Fibroblast of lung (primary cell): Measurements from ENCODE around the gene ZGRF1. TPM values are rescaled to one million over a fixed set of nuclear protein-coding genes. Genes with fewer than 3 reads are reported as not detected.

Experiments used
- DNase-seq, 2 donors: peaks; one replicate each; pipeline versions ENCODE4 v3.0.0 to v3.0.0-alpha.2; 2010; ENCODE audit warnings: low read depth in 2 of 2
- H2AFZ ChIP-seq: 2 replicates; pipeline ENCODE4 v1.5.1; 2012; ENCODE audit warnings: low read length, control low read depth, inconsistent platforms
- H3K27ac ChIP-seq: 2 replicates; pipeline ENCODE4 v1.5.1; 2011; ENCODE audit warnings: low read length, control low read depth; ENCODE audit not compliant: insufficient read depth
- H3K27me3 ChIP-seq: 2 replicates; pipeline ENCODE4 v1.5.1; 2011; ENCODE audit warnings: mild to moderate bottlenecking, low read length; ENCODE audit not compliant: control insufficient read depth, insufficient read depth
- H3K36me3 ChIP-seq: 2 replicates; pipeline ENCODE4 v1.5.1; 2011; ENCODE audit warnings: low read length; ENCODE audit not compliant: control insufficient read depth, insufficient read depth
- H3K4me1 ChIP-seq: 2 replicates; pipeline ENCODE4 v1.5.1; 2011; ENCODE audit warnings: low read length; ENCODE audit not compliant: control insufficient read depth, insufficient read depth; ENCODE audit errors: extremely low read depth
- H3K4me2 ChIP-seq: 2 replicates; pipeline ENCODE4 v1.5.1; 2011; ENCODE audit warnings: low read length, control low read depth; ENCODE audit not compliant: insufficient read depth; ENCODE audit errors: extremely low read depth
- H3K4me3 ChIP-seq, 4 experiments: fragments of 200-600 bp in 1 of 4; sonication (generic) in 1 of 4; replicated peaks in 1 of 4; 2 replicates each; pipeline ENCODE4 v1.5.1; 2011 to 2016; ENCODE audit warnings: low read length in 4 of 4, low read depth in 3 of 4, mild to moderate bottlenecking in 3 of 4, control low read depth in 2 of 4, inconsistent platforms in 1 of 4, mixed read lengths in 1 of 4; ENCODE audit not compliant: insufficient read depth in 1 of 4; ENCODE audit errors: control extremely low read depth in 1 of 4
- H3K79me2 ChIP-seq: 2 replicates; pipeline ENCODE4 v1.5.1; 2012; ENCODE audit warnings: mild to moderate bottlenecking, low read length, inconsistent platforms; ENCODE audit not compliant: control insufficient read depth, insufficient read depth
- H3K9ac ChIP-seq: 2 replicates; pipeline ENCODE4 v1.5.1; 2011; ENCODE audit warnings: mild to moderate bottlenecking, low read length, control low read depth; ENCODE audit not compliant: insufficient read depth
- H3K9me3 ChIP-seq: 2 replicates; pipeline ENCODE4 v1.5.1; 2012; ENCODE audit warnings: low read depth, low read length; ENCODE audit not compliant: control insufficient read depth, insufficient read depth
- H4K20me1 ChIP-seq: 2 replicates; pipeline ENCODE4 v1.5.1; 2011; ENCODE audit warnings: low read length; ENCODE audit not compliant: control insufficient read depth, insufficient read depth; ENCODE audit errors: extremely low read depth
- EZH2 ChIP-seq: IDR thresholded peaks from 2 replicates; pipeline ENCODE4 v1.5.1; 2012; ENCODE audit warnings: low read length, control low read depth, mild to moderate bottlenecking; ENCODE audit errors: missing control alignments
- polyA plus RNA-seq, 2 donors: library from polyadenylated mRNA; depleted of rRNA in 1 of 2; stranded (reverse) in 1 of 2; unstranded in 1 of 2; fragments of >200 nt; gene quantifications; 2 replicates each; pipeline ENCODE4 v1.2.1, GENCODE V29; 2011 to 2012; ENCODE audit warnings: missing spikeins in 1 of 2
- total RNA-seq: library from RNA; depleted of rRNA; stranded (reverse); fragments of >200 nt; gene quantifications from 2 replicates; pipeline ENCODE4 v1.2.1, GENCODE V29; 2014
- TF ChIP-seq, protein P1 (sequence below), 2 donors: IDR thresholded peaks in 1 of 2; conservative IDR thresholded peaks in 1 of 2; 1 replicate in 1 of 2; 2 replicates in 1 of 2; pipeline ENCODE4 v1.5.1; 2011 to 2012; ENCODE audit warnings: low read length in 2 of 2, control low read depth in 1 of 2, inconsistent platforms in 1 of 2, low read depth in 1 of 2, mild to moderate bottlenecking in 1 of 2

ZGRF1 gene
- total and polyA plus RNA-seq, 2 donors (not counting 1 experiment from before 2014, with no cell fraction given) = 3.1 to 5.8 TPM

DNA sequence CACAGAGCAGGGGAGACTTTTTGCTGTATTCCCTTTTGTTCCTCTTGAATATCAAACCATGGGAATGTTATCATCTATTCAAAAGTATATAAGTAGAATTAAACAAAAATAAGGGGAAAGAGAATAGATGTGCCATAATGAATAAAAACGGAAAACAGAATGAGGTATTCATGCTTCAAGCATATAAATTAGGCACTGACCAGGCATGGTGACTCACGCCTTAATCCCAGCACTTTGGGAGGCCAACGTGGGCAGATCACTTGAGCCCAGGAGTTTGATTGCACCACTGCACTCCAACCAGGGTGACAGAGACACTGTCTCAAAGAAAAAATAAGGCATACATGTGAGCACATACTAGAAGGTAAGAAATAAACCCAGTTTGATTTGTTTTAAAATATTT lies 104.4 kb downstream of the ZGRF1 start:
- no peak overlapping the region for H3K27ac ChIP-seq
- no peak overlapping the region for H3K4me3 ChIP-seq
- H3K4me1 ChIP-seq = no peaks in the 10 kb centered on the region
- H3K4me2 ChIP-seq = no peak overlapping the region
- no peaks in the 10 kb centered on the region for H3K79me2 ChIP-seq
- no peak overlapping the region for H3K9ac ChIP-seq
- H4K20me1 ChIP-seq = no peaks in the 10 kb centered on the region
- H3K27me3 ChIP-seq = no peaks in the 10 kb centered on the region
- no peaks in the 10 kb centered on the region for H3K36me3 ChIP-seq
- no peak overlapping the region for H2AFZ ChIP-seq
- TF ChIP-seq, protein P1, sequence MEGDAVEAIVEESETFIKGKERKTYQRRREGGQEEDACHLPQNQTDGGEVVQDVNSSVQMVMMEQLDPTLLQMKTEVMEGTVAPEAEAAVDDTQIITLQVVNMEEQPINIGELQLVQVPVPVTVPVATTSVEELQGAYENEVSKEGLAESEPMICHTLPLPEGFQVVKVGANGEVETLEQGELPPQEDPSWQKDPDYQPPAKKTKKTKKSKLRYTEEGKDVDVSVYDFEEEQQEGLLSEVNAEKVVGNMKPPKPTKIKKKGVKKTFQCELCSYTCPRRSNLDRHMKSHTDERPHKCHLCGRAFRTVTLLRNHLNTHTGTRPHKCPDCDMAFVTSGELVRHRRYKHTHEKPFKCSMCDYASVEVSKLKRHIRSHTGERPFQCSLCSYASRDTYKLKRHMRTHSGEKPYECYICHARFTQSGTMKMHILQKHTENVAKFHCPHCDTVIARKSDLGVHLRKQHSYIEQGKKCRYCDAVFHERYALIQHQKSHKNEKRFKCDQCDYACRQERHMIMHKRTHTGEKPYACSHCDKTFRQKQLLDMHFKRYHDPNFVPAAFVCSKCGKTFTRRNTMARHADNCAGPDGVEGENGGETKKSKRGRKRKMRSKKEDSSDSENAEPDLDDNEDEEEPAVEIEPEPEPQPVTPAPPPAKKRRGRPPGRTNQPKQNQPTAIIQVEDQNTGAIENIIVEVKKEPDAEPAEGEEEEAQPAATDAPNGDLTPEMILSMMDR (conservative IDR thresholded peaks at IDR 0.05 in 1 of 2, IDR thresholded peaks at IDR 0.05 in 1 of 2; ENCODE audit: low read depth in 1 of 2, low read length in 2 of 2) = no peak
- no peak for TF ChIP-seq EZH2
- peak in 1 of 2 donors; percentile 57 for DNase-seq
- H3K9me3 ChIP-seq = no peaks in the 10 kb centered on the region

DNA sequence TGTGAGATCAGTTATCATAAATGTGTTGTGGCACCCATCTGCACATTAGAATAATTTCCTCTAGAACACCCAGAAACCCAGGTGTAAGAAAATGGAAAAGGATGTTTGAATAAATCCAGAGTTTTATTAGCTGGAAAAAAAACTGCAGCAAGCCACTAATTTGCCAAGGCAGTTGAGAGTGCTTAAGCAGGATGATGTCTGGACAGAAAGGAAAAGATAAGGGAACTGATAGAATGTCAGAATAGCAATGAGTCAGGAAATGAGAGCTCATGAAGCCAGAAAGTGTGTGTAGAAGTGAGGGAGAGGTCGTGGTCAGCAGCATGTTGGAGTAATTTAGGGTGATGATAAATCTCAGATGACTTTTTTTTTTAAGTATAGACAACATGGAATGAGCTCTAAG lies 105.6 kb downstream of the ZGRF1 start:
- Histone ChIP-seq H3K4me2 (no peak overlapping the region), H3K4me1 (no peaks in the 10 kb centered on the region), H3K4me3 (no peak overlapping the region), H2AFZ (no peak overlapping the region), H3K27me3 (no peaks in the 10 kb centered on the region), H3K36me3 (no peaks in the 10 kb centered on the region), H3K9me3 (no peaks in the 10 kb centered on the region), H3K79me2 (no peaks in the 10 kb centered on the region), H3K27ac (no peak overlapping the region), H3K9ac (no peak overlapping the region), H4K20me1 (no peaks in the 10 kb centered on the region)
- DNase-seq = peak in 1 of 2 donors; percentile 53
- TF ChIP-seq EZH2 = no peak
- TF ChIP-seq, protein P1 (conservative IDR thresholded peaks at IDR 0.05 in 1 of 2, IDR thresholded peaks at IDR 0.05 in 1 of 2; ENCODE audit: low read depth in 1 of 2, low read length in 2 of 2) = no peak

DNA sequence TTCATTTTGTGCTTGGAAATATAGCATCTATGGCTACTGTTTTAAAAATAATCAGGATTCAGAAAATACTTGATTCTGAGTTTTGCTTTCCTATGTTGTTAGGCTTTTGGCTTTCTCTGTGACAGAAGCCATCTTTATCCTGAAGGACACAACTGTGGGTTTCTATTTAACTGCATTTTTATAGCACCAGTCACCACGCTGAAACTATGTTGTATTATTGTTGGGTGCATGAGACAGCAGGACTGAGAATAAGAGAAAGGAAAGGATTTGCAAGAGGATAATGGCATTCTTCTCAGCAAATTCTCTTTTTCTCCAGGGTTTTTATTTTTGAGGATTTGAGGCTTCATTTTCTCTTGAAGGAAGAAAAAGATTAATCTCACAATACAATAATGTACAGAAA lies 110.6 kb downstream of the ZGRF1 start:
- H3K4me3 ChIP-seq = no peak overlapping the region
- peak in 1 of 2 donors; percentile 47 for DNase-seq
- H3K36me3 ChIP-seq = no peaks in the 10 kb centered on the region
- TF ChIP-seq EZH2 = no peak
- TF ChIP-seq, protein P1 (conservative IDR thresholded peaks at IDR 0.05 in 1 of 2, IDR thresholded peaks at IDR 0.05 in 1 of 2; ENCODE audit: low read depth in 1 of 2, low read length in 2 of 2) = no peak
- H3K27ac ChIP-seq = no peak overlapping the region
- no peak overlapping the region for H3K4me2 ChIP-seq
- peaks cover 31% of the 10 kb centered on the region for H3K27me3 ChIP-seq
- H3K4me1 ChIP-seq = no peaks in the 10 kb centered on the region
- no peak overlapping the region for H3K9ac ChIP-seq
- peaks cover 2% of the 10 kb centered on the region for H4K20me1 ChIP-seq
- H3K9me3 ChIP-seq = no peaks in the 10 kb centered on the region
- H3K79me2 ChIP-seq = no peaks in the 10 kb centered on the region
- H2AFZ ChIP-seq = no peak overlapping the region
